Right atrium auricular region (tissue), 2 donors: ENCODE results near the gene IFNA16. TPM values are rescaled to one million over a fixed set of nuclear protein-coding genes. Genes with fewer than 3 reads are reported as not detected.
A peak's percentile ranks its signal among the peaks of the same experiment; 100 is the strongest.
"Not testable (repeated sequence)": the region's sequence is repeated elsewhere in the genome, so short reads cannot be mapped to it uniquely, and the experiment has no call there.

ENCODE experiments used
- DNase-seq: peaks from one replicate; pipeline ENCODE4 v3.0.0-alpha.2; 2019; ENCODE audit warnings: low spot score
- H3K27ac ChIP-seq, 2 donors: fragments of 200-600 bp; sonication (generic); 1 replicate in 1 of 2; 2 replicates in 1 of 2; pipeline ENCODE4 v1.5.1; 2016 to 2019
- H3K27me3 ChIP-seq, 2 donors: fragments of 200-600 bp; sonication (generic); one replicate each; pipeline versions ENCODE4 v1.5.1 to v1.6.0; 2017 to 2019
- H3K36me3 ChIP-seq: fragments of 200-600 bp; sonication (generic); one replicate; pipeline ENCODE4 v1.5.1; 2016
- H3K4me1 ChIP-seq, 2 donors: fragments of 200-600 bp; sonication (generic); one replicate each; pipeline versions ENCODE4 v1.5.1 to v1.6.0; 2017 to 2019
- H3K4me3 ChIP-seq, 2 donors: fragments of 200-600 bp; sonication (generic); 1 replicate in 1 of 2; 2 replicates in 1 of 2; pipeline ENCODE4 v1.5.1; 2017 to 2019; ENCODE audit warnings: mild to moderate bottlenecking in 1 of 2, moderate library complexity in 1 of 2
- H3K9me3 ChIP-seq, 2 donors: fragments of 200-600 bp; sonication (generic); one replicate each; pipeline ENCODE4 v1.5.1; 2019
- CTCF ChIP-seq, 2 donors: fragments of 200-600 bp; sonication (generic); IDR thresholded peaks; one replicate each; pipeline ENCODE4 v1.5.1; 2019; ENCODE audit warnings: antibody characterized with exemption in 2 of 2
- total RNA-seq, 2 donors: library from RNA; depleted of rRNA; stranded (reverse); fragments of >200 nt; gene quantifications; one replicate each; pipeline ENCODE4 v1.1.0, GENCODE V29; 2016

IFNA16 gene
- total RNA-seq, 2 donors from 2014 or later = not detected

GRCh38 chr9:21194867-21195776, 22.0 kb downstream of the IFNA16 start:
- not testable (repeated sequence) for H3K27me3 ChIP-seq, H3K27ac ChIP-seq, DNase-seq, H3K36me3 ChIP-seq, H3K9me3 ChIP-seq, H3K4me3 ChIP-seq, H3K4me1 ChIP-seq
- peak; percentile 14 to 60 for TF ChIP-seq CTCF (IDR thresholded peaks at IDR 0.05)

- not testable (repeated sequence) for H3K27ac ChIP-seq, H3K27me3 ChIP-seq, H3K4me3 ChIP-seq, DNase-seq, H3K9me3 ChIP-seq, H3K36me3 ChIP-seq, H3K4me1 ChIP-seq
Observed at GRCh38 chr9:21187487-21187886, 29.6 kb downstream of the IFNA16 start, which contains the start of gene IFNA4. TSS of gene IFNA4 (minus strand) at chr9:21187587. CDS start at chr9:21187531, 56 bp downstream.

GRCh38 chr9:21182810-21183736, 34.0 kb downstream of the IFNA16 start:
- not testable (repeated sequence) for H3K9me3 ChIP-seq, H3K4me1 ChIP-seq, H3K27me3 ChIP-seq, H3K4me3 ChIP-seq, H3K27ac ChIP-seq, H3K36me3 ChIP-seq, DNase-seq
- peak in 1 of 2 donors; percentile 33 for TF ChIP-seq CTCF (IDR thresholded peaks at IDR 0.05)

GRCh38 chr9:21174671-21175070, 42.4 kb downstream of the IFNA16 start:
- no peaks in the 10 kb centered on the region for H3K4me1 ChIP-seq
- no peaks in the 10 kb centered on the region for H3K36me3 ChIP-seq
- TF ChIP-seq CTCF (IDR thresholded peaks at IDR 0.05) = no peak
- no peak overlapping the region for H3K27ac ChIP-seq
- no peak overlapping the region for H3K4me3 ChIP-seq
- DNase-seq = no peak
- H3K27me3 ChIP-seq = no peaks in the 10 kb centered on the region
- H3K9me3 ChIP-seq = no peaks in the 10 kb centered on the region

GRCh38 chr9:21172156-21172555, 45.0 kb downstream of the IFNA16 start:
- no peak for TF ChIP-seq CTCF (IDR thresholded peaks at IDR 0.05)
- Histone ChIP-seq H3K36me3 (no peaks in the 10 kb centered on the region), H3K4me1 (no peaks in the 10 kb centered on the region), H3K27me3 (no peaks in the 10 kb centered on the region), H3K9me3 (no peaks in the 10 kb centered on the region), H3K4me3 (no peak overlapping the region), H3K27ac (no peak overlapping the region)
- no peak for DNase-seq

- no peaks in the 10 kb centered on the region for H3K4me1 ChIP-seq
- H3K27me3 ChIP-seq = no peaks in the 10 kb centered on the region
- H3K36me3 ChIP-seq = no peaks in the 10 kb centered on the region
- H3K4me3 ChIP-seq = no peak overlapping the region
- no peak overlapping the region for H3K27ac ChIP-seq
- TF ChIP-seq CTCF (IDR thresholded peaks at IDR 0.05) = no peak
- no peak for DNase-seq
- H3K9me3 ChIP-seq = no peaks in the 10 kb centered on the region
Observed at GRCh38 chr9:21171351-21171750, 45.8 kb downstream of the IFNA16 start.

GRCh38 chr9:21166560-21166959, 50.6 kb downstream of the IFNA16 start, which contains the start of gene IFNA21:
TSS of gene IFNA21 (minus strand) at chr9:21166660. CDS start at chr9:21166612, 48 bp downstream.
- H3K36me3 ChIP-seq, H3K9me3 ChIP-seq, H3K4me1 ChIP-seq, H3K4me3 ChIP-seq, H3K27me3 ChIP-seq, H3K27ac ChIP-seq, DNase-seq: not testable (repeated sequence)
